H9 (cell line): ENCODE measurements around the gene POU3F3. TPM values are rescaled to one million over a fixed set of nuclear protein-coding genes. Genes with fewer than 3 reads are reported as not detected.

ENCODE experiments used
- DNase-seq: peaks from one replicate; pipeline ENCODE4 v3.0.0-alpha.2; 2017
- H2AFZ ChIP-seq: one replicate; pipeline ENCODE4 v1.6.1; 2013; ENCODE audit warnings: mild to moderate bottlenecking, low read length, control low read depth, moderate library complexity
- H2AK5ac ChIP-seq: 2 replicates; pipeline ENCODE4 v1.6.1; 2013; ENCODE audit warnings: low read length, control low read depth, mixed read lengths; ENCODE audit not compliant: insufficient read length
- H2BK120ac ChIP-seq: one replicate; pipeline ENCODE4 v1.6.1; 2013; ENCODE audit warnings: low read depth, mild to moderate bottlenecking, low read length, control low read depth, inconsistent platforms; ENCODE audit not compliant: poor library complexity, severe bottlenecking
- H2BK12ac ChIP-seq: 2 replicates; pipeline ENCODE4 v1.6.1; 2013; ENCODE audit warnings: low read length, control low read depth, mixed read lengths, low read depth; ENCODE audit not compliant: insufficient read length
- H2BK15ac ChIP-seq: 2 replicates; pipeline ENCODE4 v1.6.1; 2013; ENCODE audit warnings: low read depth, low read length, control low read depth
- H2BK20ac ChIP-seq: one replicate; pipeline ENCODE4 v1.6.1; 2013; ENCODE audit warnings: low read depth, mild to moderate bottlenecking, low read length, control low read depth, inconsistent platforms; ENCODE audit not compliant: poor library complexity, severe bottlenecking
- H2BK5ac ChIP-seq: 2 replicates; pipeline ENCODE4 v1.6.1; 2013; ENCODE audit warnings: low read length, control low read depth, mixed read lengths; ENCODE audit not compliant: insufficient read length
- H3K14ac ChIP-seq: 2 replicates; pipeline ENCODE4 v1.6.1; 2013; ENCODE audit warnings: low read length, control low read depth; ENCODE audit not compliant: insufficient read depth
- H3K18ac ChIP-seq: 2 replicates; pipeline ENCODE4 v1.6.1; 2013; ENCODE audit warnings: low read depth, mild to moderate bottlenecking, mixed read lengths, low read length, control low read depth; ENCODE audit not compliant: insufficient read length
- H3K23ac ChIP-seq: 2 replicates; pipeline ENCODE4 v1.6.1; 2013; ENCODE audit warnings: low read length, control low read depth, mixed read lengths, low read depth; ENCODE audit not compliant: insufficient read length
- H3K23me2 ChIP-seq: 2 replicates; pipeline ENCODE4 v1.6.1; 2013; ENCODE audit warnings: low read depth, mild to moderate bottlenecking, mixed read lengths, low read length, control low read depth; ENCODE audit not compliant: insufficient read length, poor library complexity, severe bottlenecking
- H3K27ac ChIP-seq: 2 replicates; pipeline ENCODE4 v1.5.1; 2013; ENCODE audit warnings: low read length, control low read depth, mixed read lengths, low read depth; ENCODE audit not compliant: insufficient read length
- H3K27me3 ChIP-seq: 2 replicates; pipeline ENCODE4 v1.6.1; 2013; ENCODE audit warnings: low read length, control low read depth, inconsistent platforms; ENCODE audit not compliant: insufficient read depth
- H3K4ac ChIP-seq: 2 replicates; pipeline ENCODE4 v1.6.1; 2013; ENCODE audit warnings: low read depth, mild to moderate bottlenecking, control low read depth, inconsistent platforms, low read length, moderate library complexity
- H3K4me1 ChIP-seq: 2 replicates; pipeline ENCODE4 v1.6.1; 2013; ENCODE audit warnings: low read length, control low read depth, inconsistent platforms; ENCODE audit not compliant: insufficient read depth
- H3K4me2 ChIP-seq: 2 replicates; pipeline ENCODE4 v1.6.1; 2013; ENCODE audit warnings: low read length, control low read depth, mixed read lengths; ENCODE audit not compliant: insufficient read length, insufficient read depth
- H3K56ac ChIP-seq: 2 replicates; pipeline ENCODE4 v1.6.1; 2013; ENCODE audit warnings: low read depth, mild to moderate bottlenecking, mixed read lengths, low read length, control low read depth; ENCODE audit not compliant: insufficient read length
- H3K79me1 ChIP-seq: 2 replicates; pipeline ENCODE4 v1.6.1; 2013; ENCODE audit warnings: low read depth, mild to moderate bottlenecking, moderate library complexity, low read length, control low read depth, inconsistent platforms; ENCODE audit not compliant: insufficient read depth, poor library complexity, severe bottlenecking
- H3K79me2 ChIP-seq: 2 replicates; pipeline ENCODE4 v1.6.1; 2013; ENCODE audit warnings: low read length, control low read depth, inconsistent platforms; ENCODE audit not compliant: insufficient read depth
- H3K9ac ChIP-seq: 2 replicates; pipeline ENCODE4 v1.6.1; 2013; ENCODE audit warnings: low read length, control low read depth, mixed read lengths; ENCODE audit not compliant: insufficient read length; ENCODE audit errors: extremely low read depth
- H3K9me3 ChIP-seq: one replicate; pipeline ENCODE4 v1.6.1; 2013; ENCODE audit warnings: low read depth, low read length, inconsistent platforms; ENCODE audit not compliant: control insufficient read depth
- H3T11ph ChIP-seq: one replicate; pipeline ENCODE4 v1.6.1; 2013; ENCODE audit warnings: mild to moderate bottlenecking, low read length, control low read depth, inconsistent platforms
- H4K20me1 ChIP-seq: one replicate; pipeline ENCODE4 v1.6.1; 2013; ENCODE audit not compliant: control insufficient read depth, insufficient read length, insufficient read depth
- H4K5ac ChIP-seq: 2 replicates; pipeline ENCODE4 v1.6.1; 2013; ENCODE audit warnings: low read depth, mild to moderate bottlenecking, mixed read lengths, low read length, control low read depth; ENCODE audit not compliant: insufficient read length
- H4K8ac ChIP-seq: replicated peaks from 2 replicates; pipeline ENCODE4 v1.6.1; 2013; ENCODE audit warnings: low read length, control low read depth, mixed read lengths, low read depth; ENCODE audit not compliant: insufficient read length
- H4K91ac ChIP-seq: 2 replicates; pipeline ENCODE4 v1.6.1; 2013; ENCODE audit warnings: low read depth, mild to moderate bottlenecking, moderate library complexity, mixed read lengths, low read length, control low read depth; ENCODE audit not compliant: insufficient read length
- H3K27ac Mint-ChIP-seq, 3 experiments: 2 replicates in 2 of 3; 3 replicates in 1 of 3; pipeline ENCODE4 v1.8.0; 2020 to 2021; ENCODE audit warnings: mixed read lengths in 3 of 3, mild to moderate bottlenecking in 1 of 3, moderate library complexity in 1 of 3
- H3K27me3 Mint-ChIP-seq: 2 replicates; pipeline ENCODE4 v1.8.0; 2021; ENCODE audit warnings: low read depth, mild to moderate bottlenecking, moderate library complexity, mixed read lengths
- H3K36me3 Mint-ChIP-seq, 3 experiments: 2 replicates in 2 of 3; 3 replicates in 1 of 3; pipeline ENCODE4 v1.8.0; 2020 to 2021; ENCODE audit warnings: low read depth in 3 of 3, mixed read lengths in 3 of 3; ENCODE audit not compliant: insufficient read depth in 1 of 3
- H3K4me1 Mint-ChIP-seq, 2 experiments: 2 replicates each; pipeline ENCODE4 v1.8.0; 2020; ENCODE audit warnings: mixed read lengths in 2 of 2
- H3K4me3 Mint-ChIP-seq, 2 experiments: 2 replicates in 1 of 2; 3 replicates in 1 of 2; pipeline ENCODE4 v1.8.0; 2020 to 2021; ENCODE audit warnings: mild to moderate bottlenecking in 2 of 2, mixed read lengths in 2 of 2, moderate library complexity in 1 of 2
- H3K9me3 Mint-ChIP-seq, 2 experiments: 2 replicates in 1 of 2; 3 replicates in 1 of 2; pipeline ENCODE4 v1.8.0; 2020; ENCODE audit warnings: mild to moderate bottlenecking in 2 of 2, mixed read lengths in 2 of 2, moderate library complexity in 1 of 2
- CTCF ChIP-seq: fragments of 200-600 bp; sonication (generic); conservative IDR thresholded peaks from 3 replicates; pipeline ENCODE4 v1.8.0; 2021; ENCODE audit warnings: antibody characterized with exemption, mild to moderate bottlenecking
- WGBS: extraction: QIAGEN DNeasy Blood & Tissue Kit; methylation state at CpG from one replicate; pipeline ENCODE4 v1.1.7; 2013; ENCODE audit warnings: missing lambda C conversion rate, low lambda C conversion rate, mixed read lengths; ENCODE audit not compliant: insufficient read length; ENCODE audit errors: extremely low coverage; 5-methylcytosine and 5-hydroxymethylcytosine counted together
- total RNA-seq: library from RNA; stranded (reverse); gene quantifications from 2 replicates; pipeline ENCODE4 v1.2.1, GENCODE V29; 2021

The POU3F3 gene
- total RNA-seq, 1 experiment from 2014 or later = not detected

DNA sequence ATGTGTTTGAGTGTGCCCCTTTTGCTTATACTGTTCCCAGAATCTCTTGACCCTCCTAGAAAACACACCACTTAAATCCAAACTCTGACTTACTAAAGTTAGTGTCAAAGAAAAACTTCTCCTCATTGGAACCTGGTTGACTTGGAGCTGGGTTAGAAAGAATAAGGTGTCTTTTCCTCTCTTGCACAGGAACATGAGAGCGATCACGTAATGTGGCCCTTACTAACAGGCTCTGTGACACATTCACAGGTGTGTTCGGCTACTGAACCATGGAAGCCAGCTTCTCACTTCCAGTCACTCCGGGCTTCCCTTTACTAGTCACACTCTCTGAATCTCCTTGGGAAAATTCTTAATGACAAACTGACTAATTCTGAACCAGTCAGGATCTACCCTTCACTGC is 5.4 kb upstream of the POU3F3 start:
- no peak for DNase-seq
- Histone ChIP-seq H3K4ac (no peak overlapping the region), H3K27ac (no peak overlapping the region), H3K4me1 (no peaks in the 10 kb centered on the region; the same call in 1 of the 2 replicates), H2BK120ac (no peak overlapping the region), H4K5ac (no peak overlapping the region), H3K23ac (no peak overlapping the region), H3T11ph (no peak overlapping the region), H4K91ac (no peak overlapping the region), H3K14ac (no peak overlapping the region), H4K8ac (no peak overlapping the region), H2AFZ (no peak overlapping the region), H3K9ac (no peak overlapping the region), H3K4me2 (no peak overlapping the region), H3K56ac (no peak overlapping the region), H2BK15ac (no peak overlapping the region), H2BK5ac (no peak overlapping the region), H3K23me2 (peaks cover 30% of the 10 kb centered on the region), H3K18ac (no peak overlapping the region), H3K79me2 (no peaks in the 10 kb centered on the region), H3K79me1 (no peaks in the 10 kb centered on the region), H3K27me3 (peaks cover 70% of the 10 kb centered on the region), H2BK20ac (no peak overlapping the region), H2AK5ac (no peak overlapping the region), H4K20me1 (no peaks in the 10 kb centered on the region), H3K9me3 (no peaks in the 10 kb centered on the region), H2BK12ac (no peak overlapping the region)
- no peak for TF ChIP-seq CTCF
- no CpG with 5 or more reads among the region's 4 CpGs for WGBS
- peaks cover 2 to 12% of the 10 kb centered on the region in 2 experiments; a peak in 3 of 5 replicates for H3K9me3 Mint-ChIP-seq
- H3K36me3 Mint-ChIP-seq = no peaks in the 10 kb centered on the region; a peak in 1 of 7 replicates
- no peak overlapping the region for H3K4me3 Mint-ChIP-seq
- H3K27me3 Mint-ChIP-seq = peaks cover 99% of the 10 kb centered on the region
- H3K27ac Mint-ChIP-seq = no peak overlapping the region
- peaks cover 52 to 80% of the 10 kb centered on the region in 2 experiments for H3K4me1 Mint-ChIP-seq
